NCI-H748 treated with DMSO at 0.1 percent for 48 hours (cell line): ENCODE results near the gene IL21.

Experiments
- DNase-seq: peaks from one replicate; lab custom pipeline; 2025; lab: John Stamatoyannopoulos, UW

Gene IL21

GRCh38 chr4:122633211-122633610 lies 12.3 kb upstream of the IL21 start:
- DNase-seq, result no peak

DNA sequence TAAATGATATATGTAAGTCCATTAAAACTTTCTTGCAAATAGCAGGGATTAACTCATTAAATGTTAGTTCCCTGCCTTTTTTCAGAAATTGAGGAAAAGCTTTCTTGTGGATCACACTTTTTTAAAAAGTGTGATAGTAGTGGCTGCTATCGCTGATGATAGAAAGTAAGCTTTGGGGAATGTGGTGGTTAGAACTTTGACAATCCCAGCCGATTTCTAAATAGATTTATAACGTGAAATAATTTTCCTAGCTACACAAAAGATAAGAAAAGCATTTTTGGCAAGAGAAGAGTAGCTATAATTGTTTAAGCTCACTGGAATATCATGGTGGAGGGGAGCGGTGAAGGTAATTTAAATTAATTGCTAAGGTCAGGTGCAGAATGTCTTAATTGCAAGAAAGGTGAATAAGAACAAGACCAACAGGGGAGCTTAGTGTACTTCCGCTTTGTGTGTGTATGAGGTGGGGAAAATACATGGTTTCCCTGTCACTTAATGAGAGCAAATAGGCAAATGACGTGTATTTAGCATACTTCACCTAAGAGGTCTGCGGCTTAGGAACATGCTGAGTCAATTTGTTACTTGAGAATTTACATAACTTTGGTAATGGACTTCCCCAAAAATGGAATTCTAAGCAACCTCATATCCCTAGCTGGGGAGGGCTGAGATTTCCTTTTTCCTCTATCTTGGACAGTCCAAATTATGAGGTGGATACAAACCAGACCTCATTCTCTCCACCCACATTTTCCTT lies 11.7 kb upstream of the IL21 start:
- peak; percentile 23 for DNase-seq

DNA sequence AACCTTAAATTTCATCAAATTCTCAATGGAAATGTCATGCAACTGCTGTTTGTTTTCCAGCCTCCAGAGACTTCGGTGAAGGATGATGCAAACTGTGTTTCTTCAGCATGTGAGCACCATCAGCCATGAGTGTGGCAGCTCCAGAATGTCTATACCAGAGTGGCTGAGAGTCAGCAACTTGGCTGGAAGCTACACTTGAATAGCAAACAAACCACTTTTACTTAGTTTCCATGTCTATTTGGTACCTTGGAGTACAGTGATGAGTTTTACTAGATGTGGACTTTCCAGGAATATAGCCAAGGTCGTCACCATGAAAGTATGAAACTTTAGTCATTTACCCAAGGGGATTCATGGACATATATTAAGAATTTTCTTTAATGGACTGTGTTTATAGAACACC lies 4.3 kb upstream of the IL21 start:
- no peak for DNase-seq

- DNase-seq, result no peak
Measured at GRCh38 chr4:122624205-122624604, 3.3 kb upstream of the IL21 start.

DNA sequence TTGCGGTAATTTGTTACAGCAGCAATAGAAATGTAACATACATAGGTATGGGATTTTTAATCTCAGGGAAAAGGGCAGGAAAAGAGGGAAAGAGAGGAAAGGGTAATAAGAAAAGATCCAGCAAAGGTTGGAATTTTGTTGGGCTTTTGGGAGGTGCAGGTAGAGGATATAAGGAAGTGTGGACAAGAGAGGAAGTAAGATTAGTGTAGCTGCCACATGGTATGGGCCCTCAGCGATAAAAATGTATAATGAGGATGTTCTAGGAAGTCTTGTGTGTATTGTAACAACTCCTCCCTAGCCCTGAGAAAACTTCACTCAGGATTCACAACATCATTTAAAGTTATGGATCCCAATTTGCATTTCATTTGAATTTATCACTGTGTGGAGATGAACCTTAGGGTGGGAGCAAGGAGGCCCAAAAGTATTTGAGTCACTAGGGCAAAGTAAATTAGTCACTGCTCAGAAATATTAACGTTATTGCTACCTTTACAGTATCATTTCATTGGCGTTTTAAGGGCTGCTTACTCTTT lies 2.8 kb upstream of the IL21 start:
- no peak for DNase-seq

DNA sequence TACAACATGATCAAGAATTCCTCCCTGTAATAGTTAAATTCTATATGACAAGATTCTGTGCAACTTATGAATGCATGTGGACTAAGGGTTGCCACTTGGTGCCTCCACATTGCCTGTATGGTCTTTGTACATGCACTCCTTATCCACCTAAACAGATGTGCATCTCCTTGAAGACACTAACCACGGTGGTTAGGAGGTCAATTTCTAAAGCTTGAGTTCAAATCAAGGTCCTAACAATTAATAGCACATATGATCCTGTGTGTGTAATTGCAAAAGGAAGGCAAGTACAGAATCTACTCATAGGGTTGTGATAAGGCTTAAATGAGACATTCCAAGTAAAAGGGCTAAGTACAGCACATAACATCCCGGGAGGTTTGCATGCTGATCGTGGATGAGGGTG lies 1.5 kb upstream of the IL21 start:
- DNase-seq, result no peak

DNA sequence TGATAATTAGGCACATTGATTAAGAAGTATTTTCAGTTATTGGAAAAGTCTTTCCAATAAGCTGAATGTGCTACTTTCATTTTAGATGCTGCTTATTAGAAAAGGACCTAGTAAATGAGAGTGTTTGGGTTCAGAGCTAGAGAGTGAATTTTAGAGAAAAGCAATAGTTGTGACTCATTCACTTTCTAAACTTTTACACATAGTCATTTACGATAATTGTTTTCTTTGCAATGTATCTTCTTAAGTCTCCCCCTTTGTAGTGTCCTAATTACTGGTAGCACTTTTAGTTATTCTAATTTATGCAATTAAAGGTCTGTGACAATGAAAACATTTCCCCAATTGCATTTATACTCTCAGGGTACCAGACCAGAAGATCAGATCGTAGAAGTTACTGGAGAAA lies 1.3 kb downstream of the IL21 start:
- no peak for DNase-seq

DNA sequence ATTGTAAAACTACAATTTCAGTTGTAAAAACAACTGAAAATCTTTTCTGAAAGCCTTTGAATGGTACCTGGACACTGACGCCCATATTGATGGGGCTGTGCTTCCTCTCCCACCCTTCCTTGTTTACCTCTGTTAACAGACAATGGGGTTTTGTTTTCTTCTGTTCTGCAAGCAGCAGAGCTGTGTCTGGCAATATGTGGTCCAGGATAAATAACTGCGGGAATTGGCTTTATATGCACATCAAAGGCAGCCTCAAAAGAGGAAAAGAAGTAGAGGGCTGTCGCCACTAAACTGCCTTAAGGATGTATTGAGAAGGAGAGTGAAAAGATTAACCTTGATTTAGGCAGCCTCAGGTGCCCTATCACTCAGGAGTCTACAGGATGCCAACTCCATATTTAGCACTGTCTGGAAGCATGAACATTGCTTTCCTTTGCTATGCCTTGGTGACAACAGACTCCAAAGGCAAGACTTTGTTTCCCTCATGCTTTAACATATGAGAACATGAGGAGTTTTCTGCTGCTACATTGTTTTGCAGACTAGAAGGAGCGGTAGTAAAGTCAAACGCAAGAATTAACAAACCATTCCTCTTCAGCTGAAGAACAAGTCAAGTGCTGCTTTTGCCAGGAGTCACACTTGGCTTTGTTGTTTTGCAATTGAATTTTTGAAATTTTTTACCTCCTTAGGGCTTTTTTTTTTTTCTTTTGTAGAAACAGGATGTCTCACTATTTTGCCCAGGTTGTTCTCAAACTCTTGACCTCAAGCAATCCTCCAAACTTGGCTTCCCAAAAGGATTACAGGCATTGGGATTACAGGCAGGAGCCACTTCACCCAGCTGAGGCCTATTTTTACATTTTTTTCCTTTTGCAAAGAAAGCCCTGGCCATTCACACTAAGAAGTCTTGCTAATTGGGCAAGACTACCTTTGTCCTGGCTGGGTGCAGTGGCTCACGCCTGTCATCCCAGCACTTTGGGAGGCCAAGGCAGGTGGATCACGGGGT lies 3.0 kb downstream of the IL21 start:
- DNase-seq, result no peak

DNA sequence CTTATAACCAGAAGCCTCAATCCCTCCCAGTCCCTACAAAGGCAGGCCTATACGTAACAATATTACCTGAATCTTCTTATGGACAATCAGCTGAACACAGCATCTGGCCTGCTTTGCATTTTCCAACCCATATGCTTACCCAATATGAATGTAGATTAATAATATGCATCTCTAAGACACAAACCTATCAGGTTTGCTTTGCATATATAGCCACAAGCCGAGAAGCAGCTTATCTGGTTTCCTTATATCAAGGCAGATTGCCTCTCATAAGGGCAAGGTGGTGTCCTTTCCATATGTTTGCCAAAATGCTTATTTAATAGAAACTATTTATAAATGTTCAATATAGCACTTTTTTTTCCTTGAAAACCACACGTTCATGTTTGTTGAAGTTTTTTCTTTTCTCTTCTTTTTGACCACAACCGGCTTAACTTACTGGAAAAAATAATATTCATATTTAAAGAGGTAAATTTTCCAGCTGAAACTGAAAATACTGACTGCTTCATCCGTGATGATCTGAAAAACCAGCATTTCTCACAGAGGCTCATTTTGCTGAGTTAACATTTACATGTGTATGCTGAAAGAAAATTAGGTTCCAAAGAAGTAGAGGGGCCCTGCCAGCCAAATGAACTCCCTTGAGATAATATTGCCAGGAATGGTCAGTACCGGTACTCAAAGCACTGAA lies 3.8 kb downstream of the IL21 start:
- no peak for DNase-seq

DNA sequence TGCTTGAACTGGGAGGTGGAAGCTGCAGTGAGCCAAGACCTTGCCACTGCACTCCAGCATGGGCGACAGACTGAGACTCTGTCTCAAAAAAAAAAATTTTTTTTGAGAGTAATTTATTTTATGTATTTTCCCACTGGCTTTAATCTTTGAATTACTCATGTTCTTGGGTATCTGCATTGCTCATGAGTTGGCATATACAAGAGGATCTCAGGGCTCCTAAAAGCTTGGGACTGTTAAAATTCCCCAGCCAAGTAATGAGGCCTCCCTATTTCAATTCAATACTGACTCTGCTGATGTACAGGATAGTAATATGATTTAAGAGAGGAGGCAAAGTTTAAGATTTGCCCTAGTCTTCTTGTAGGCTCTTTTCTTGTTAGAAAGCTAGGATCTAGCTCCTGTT lies 6.2 kb downstream of the IL21 start:
- no peak for DNase-seq

DNA sequence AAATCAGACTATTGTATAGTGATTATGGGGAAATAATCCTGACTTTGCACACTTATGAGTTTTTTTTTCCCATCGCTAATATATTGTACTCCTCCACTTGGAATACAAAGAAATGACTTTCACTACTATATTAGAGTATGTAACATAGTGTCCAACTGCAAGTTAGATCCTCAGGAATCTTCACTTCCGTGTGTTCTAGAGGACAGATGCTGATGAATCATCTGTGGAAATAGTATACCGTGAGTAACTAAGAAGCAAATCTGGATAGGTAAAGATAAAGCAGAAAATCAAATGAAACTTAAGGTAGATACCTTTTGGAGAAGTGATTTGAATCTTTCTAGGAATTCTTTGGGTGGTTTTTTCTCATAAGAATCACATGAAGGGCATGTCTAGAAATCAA lies 8.3 kb downstream of the IL21 start:
- no peak for DNase-seq

- DNase-seq, result no peak
Measured at GRCh38 chr4:122606364-122607043, 14.4 kb downstream of the IL21 start.

- DNase-seq, result no peak
Measured at GRCh38 chr4:122604146-122604545, 16.7 kb downstream of the IL21 start.

DNA sequence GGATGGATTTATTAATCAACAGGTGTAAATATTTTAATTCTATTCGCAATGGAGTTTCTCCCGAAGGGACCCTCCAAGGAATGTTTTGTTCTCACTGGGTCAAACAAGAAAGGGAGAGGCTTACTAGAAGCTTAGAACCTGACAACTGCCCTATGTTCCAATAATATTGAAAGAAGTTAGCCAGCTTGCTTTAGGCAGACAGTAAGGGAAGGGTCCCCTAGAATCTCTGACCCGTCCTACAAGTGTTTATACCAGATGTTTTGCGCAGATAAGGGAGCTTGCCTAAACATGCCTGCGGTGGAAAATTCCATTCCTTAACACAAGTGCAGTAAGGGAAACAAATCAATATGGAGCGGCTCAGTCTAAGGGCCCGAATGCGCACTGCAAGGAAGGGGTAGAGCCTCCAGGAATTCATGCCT lies 17.7 kb downstream of the IL21 start:
- no peak for DNase-seq

DNA sequence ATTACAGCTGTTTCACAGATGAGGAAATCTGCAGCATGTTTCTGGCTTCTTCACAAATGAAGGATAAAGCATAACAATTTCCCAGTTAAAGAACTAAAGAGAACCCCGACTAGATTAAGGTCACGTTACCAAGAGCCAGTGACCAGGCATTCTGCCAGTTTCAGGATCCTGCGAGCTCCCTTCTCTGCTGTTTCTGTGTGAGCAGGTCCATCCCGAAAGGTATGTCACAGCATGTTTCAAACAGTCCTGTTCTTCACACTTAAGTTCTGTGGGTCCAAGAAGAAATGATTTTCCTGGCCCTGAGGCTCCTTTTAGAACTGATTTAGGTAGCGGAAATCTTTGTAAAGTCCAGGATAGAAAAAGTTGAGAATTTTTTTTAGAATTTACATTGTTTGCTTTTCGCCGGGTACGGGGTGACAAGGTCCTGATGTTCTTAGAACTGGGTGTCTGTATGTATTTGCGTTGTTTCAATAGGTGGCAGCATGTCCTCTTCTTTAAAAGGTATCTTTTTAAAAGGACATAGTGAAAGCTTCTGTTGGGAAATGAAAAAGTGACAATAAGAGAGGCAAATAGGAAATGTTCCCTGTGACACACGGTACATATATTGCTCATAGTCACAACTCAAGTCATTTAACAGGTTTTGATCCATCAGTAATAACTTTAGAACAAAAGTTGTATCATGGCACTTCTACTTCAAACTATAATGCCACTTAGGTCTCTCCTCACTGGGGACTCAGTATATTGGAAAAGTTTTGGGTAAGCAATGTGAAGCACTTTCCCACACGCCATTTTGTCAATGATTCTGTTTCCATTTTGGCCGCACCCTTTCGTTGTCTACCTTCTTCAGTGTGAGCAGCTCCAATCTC lies 18.4 kb downstream of the IL21 start:
- DNase-seq, result peak; percentile 9

DNA sequence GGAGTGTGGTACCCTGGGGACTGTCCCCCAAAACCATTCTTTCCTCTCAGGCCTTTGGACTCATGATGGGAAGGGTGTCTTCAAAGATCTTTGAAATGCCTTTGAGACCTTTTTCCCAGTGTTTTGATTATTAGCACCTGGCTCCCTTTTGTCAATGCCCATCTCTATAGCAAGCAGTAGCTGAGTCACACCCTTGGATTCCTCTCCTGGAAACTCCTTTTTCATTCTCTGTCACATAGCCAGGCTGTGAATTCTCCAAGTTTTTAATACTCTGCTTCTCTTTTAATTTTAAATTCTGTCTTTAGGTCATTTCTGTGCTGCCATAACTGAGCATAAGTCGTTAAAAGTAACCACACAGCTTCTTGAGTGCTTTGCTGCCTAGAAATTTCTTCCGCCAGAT lies 29.7 kb downstream of the IL21 start:
- DNase-seq, result no peak

DNA sequence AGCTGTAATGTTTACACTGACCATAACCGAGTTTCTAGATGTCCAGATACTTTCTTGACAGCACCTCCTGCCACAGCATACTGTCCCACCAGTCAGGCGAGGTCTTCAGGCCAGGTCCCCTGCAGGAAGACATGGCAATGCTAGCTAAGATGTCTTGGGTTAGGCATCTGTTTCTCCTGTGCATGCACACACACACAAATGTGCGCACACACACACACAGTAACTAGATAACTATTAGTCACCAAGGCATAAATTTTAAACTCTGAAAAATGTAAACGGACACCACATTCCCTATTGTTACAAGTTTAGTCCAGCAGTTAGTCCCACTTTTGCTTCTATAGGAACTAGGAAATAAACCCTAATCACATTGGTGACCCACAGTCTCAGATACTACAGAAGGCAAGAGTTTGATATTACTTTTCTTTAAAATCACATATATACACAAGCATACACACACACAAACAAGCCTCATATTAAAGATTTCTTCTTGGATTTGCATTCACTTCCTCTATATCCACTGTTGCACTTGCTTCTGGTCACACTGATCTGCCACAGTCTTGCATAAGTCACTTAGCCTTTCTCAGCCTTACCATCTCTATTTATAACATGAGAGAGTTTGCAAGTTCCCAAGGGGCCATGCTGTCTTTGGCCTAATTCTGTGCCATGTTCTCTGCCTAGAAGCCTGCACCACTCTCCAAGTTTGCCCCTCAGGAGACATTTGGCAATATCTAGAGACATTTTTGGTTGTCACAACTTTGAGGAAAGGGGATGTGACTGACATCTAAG lies 32.2 kb downstream of the IL21 start:
- no peak for DNase-seq

GRCh38 chr4:122584519-122584918 lies 36.3 kb downstream of the IL21 start:
- DNase-seq, result no peak

- DNase-seq, result no peak
Measured at GRCh38 chr4:122583906-122584305, 37.0 kb downstream of the IL21 start.
